ENCODE results near the gene AHRR. TPM values are rescaled to one million over a fixed set of nuclear protein-coding genes. Genes with fewer than 3 reads are reported as not detected.

Gene AHRR
- total RNA-seq, 4 donors from 2014 or later = 0.26 to 9.1 (median 6.6) TPM; not detected in 1

DNA sequence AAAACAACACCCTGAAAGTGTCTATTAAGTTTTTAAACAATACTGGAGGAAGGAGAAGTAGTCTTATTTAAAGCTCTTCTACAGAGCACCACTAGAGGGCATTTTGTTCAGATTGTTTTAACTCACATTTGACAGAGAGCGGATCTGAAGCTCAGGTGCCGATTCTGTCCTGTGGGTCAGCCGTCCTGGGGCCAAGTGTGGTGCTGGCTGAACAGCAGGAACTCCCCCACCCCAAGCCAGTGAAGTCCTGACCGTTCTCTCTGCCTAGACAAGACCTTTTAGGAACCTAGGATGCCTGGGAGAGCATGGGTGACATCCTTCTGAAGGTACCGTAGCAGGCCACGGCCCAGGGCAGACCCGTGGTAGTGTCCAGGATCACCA lies 125.4 kb downstream of the AHRR start:
- no peak overlapping the region for H3K4me3 ChIP-seq
- H3K36me3 ChIP-seq = no peaks in the 10 kb centered on the region
- no peak for DNase-seq
- peaks cover 0 to 16% of the 10 kb centered on the region in 2 donors for H3K4me1 ChIP-seq
- intact Hi-C loops (cut with DNase I; ENCODE audit: low total_unique reads) = no loop called here
- no peaks in the 10 kb centered on the region for H3K27me3 ChIP-seq
- H3K27ac ChIP-seq = no peak overlapping the region
- H3K9me3 ChIP-seq = peaks cover 0 to 6% of the 10 kb centered on the region in 2 donors
- TF ChIP-seq, protein P1, sequence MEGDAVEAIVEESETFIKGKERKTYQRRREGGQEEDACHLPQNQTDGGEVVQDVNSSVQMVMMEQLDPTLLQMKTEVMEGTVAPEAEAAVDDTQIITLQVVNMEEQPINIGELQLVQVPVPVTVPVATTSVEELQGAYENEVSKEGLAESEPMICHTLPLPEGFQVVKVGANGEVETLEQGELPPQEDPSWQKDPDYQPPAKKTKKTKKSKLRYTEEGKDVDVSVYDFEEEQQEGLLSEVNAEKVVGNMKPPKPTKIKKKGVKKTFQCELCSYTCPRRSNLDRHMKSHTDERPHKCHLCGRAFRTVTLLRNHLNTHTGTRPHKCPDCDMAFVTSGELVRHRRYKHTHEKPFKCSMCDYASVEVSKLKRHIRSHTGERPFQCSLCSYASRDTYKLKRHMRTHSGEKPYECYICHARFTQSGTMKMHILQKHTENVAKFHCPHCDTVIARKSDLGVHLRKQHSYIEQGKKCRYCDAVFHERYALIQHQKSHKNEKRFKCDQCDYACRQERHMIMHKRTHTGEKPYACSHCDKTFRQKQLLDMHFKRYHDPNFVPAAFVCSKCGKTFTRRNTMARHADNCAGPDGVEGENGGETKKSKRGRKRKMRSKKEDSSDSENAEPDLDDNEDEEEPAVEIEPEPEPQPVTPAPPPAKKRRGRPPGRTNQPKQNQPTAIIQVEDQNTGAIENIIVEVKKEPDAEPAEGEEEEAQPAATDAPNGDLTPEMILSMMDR (IDR thresholded peaks at IDR 0.05) = peak in 1 of 4 experiments; percentile 35
- no peak for TF ChIP-seq POLR2A (IDR thresholded peaks at IDR 0.05)

DNA sequence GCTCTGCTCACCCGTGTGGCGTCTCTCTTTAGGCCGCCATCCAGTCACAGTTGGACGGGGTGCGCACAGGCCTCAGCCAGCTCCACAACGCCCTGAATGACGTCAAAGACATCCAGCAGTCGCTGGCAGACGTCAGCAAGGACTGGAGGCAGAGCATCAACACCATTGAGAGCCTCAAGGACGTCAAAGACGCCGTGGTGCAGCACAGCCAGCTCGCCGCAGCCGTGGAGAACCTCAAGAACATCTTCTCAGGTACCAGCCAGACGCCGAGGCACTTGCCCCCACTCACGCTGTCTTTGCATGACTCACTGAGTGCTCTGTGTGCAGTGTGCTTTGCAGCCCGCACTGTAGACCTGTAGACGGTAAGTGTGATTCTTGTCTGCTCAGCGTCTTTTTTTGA lies 126.0 kb downstream of the AHRR start:
- peaks cover 0 to 9% of the 10 kb centered on the region in 2 donors for H3K9me3 ChIP-seq
- intact Hi-C loops (cut with DNase I; ENCODE audit: low total_unique reads) = no loop called here
- DNase-seq = no peak
- H3K27ac ChIP-seq = no peak overlapping the region
- TF ChIP-seq POLR2A (IDR thresholded peaks at IDR 0.05) = no peak
- TF ChIP-seq, protein P1 (IDR thresholded peaks at IDR 0.05) = no peak
- H3K4me3 ChIP-seq = no peak overlapping the region
- H3K27me3 ChIP-seq = no peaks in the 10 kb centered on the region
- H3K4me1 ChIP-seq = peaks cover 0 to 10% of the 10 kb centered on the region in 2 donors
- H3K36me3 ChIP-seq = no peaks in the 10 kb centered on the region

DNA sequence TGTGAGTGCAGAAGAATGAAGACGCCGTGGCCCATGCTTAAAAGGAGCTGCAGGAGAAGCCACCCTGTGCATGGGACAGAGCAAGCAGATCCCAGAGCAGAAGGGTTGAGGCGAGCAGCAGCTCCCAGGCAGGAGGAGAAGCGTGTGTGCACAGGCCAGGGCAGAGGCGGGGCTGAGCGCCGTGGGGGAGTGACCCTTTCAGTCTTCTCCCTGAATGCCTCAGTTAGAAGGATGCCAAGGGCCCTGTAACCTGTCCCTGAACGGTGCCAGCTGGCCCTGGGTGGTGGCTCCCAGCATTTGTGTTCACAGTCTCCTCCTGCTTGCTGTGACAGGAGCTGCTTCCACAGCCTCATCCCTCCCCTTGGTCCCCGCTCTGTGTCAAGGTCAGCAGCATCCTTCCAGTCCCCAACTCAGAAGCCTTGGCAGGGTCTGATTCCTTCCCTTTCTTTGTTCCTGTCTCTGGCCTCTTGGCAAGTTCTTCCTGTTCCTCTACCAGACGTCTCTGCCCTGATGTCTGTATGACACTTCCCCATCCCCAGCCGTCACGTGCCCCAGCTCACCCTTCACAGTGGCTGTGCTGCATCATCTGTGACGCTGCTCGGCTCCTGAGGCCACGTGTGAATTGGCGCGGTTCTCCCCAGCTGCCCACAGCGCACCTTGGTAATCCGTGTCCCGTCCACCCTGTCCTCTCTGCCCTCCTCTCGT lies 126.7 kb downstream of the AHRR start:
- H3K9me3 ChIP-seq = peaks cover 0 to 9% of the 10 kb centered on the region in 2 donors
- no peak for TF ChIP-seq POLR2A (IDR thresholded peaks at IDR 0.05)
- TF ChIP-seq, protein P1 (IDR thresholded peaks at IDR 0.05) = no peak
- no peak for DNase-seq
- no peaks in the 10 kb centered on the region for H3K36me3 ChIP-seq
- peaks cover 0 to 8% of the 10 kb centered on the region in 2 donors for H3K4me1 ChIP-seq
- H3K27me3 ChIP-seq = no peaks in the 10 kb centered on the region
- H3K4me3 ChIP-seq = no peak overlapping the region
- intact Hi-C loops (cut with DNase I; ENCODE audit: low total_unique reads) = no loop called here
- no peak overlapping the region for H3K27ac ChIP-seq

DNA sequence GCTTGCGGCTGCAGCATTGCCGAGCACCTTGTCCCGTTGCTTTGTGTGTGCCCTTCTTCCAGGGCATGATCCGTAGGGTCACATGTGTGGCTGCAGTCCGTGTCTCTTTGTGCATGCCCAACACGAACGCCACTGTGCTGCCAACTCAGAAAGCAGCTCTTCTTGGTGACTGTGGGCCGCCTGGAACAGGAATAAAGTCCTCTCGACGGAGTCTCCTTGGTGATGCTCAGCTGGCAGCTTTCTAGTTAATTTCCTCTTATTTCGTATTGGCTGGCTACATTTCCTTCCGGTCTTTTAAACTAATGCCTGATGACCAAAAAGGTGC lies 127.2 kb downstream of the AHRR start:
- intact Hi-C loops (cut with DNase I; ENCODE audit: low total_unique reads) = no loop called here
- H3K27ac ChIP-seq = no peak overlapping the region
- peaks cover 0 to 7% of the 10 kb centered on the region in 2 donors for H3K4me1 ChIP-seq
- H3K36me3 ChIP-seq = no peaks in the 10 kb centered on the region
- DNase-seq = no peak
- no peak for TF ChIP-seq POLR2A (IDR thresholded peaks at IDR 0.05)
- TF ChIP-seq, protein P1 (IDR thresholded peaks at IDR 0.05) = no peak
- H3K9me3 ChIP-seq = peaks cover 0 to 9% of the 10 kb centered on the region in 2 donors
- no peak overlapping the region for H3K4me3 ChIP-seq
- no peaks in the 10 kb centered on the region for H3K27me3 ChIP-seq

DNA sequence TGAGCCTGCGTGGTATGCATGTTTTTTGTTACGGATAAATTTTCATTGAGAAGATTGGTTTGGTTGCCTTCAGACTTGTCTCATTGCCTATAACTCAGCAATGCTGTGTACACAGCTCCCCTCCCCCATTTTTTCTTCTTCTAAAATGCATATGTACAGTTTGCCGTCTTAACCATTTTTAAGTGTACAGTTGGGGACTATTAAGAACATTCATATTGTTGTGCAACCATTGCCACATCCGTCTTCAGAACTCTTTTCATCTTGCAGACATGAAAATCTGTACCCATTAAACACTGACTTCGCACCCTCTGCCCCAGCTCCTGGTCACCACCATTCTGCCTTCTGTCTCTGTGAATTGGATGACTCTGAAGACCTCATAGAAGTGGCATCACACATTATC lies 127.6 kb downstream of the AHRR start:
- Histone ChIP-seq H3K27ac (no peak overlapping the region), H3K27me3 (no peaks in the 10 kb centered on the region), H3K9me3 (peaks cover 0 to 9% of the 10 kb centered on the region in 2 donors), H3K4me3 (no peak overlapping the region), H3K4me1 (peaks cover 0 to 3% of the 10 kb centered on the region in 2 donors), H3K36me3 (no peaks in the 10 kb centered on the region)
- intact Hi-C loops (cut with DNase I; ENCODE audit: low total_unique reads) = no loop called here
- no peak for TF ChIP-seq POLR2A (IDR thresholded peaks at IDR 0.05)
- DNase-seq = no peak
